HG02588 (cell line): Measurements from ENCODE around the gene FGF14.

ENCODE experiments used
- ATAC-seq: cut with Tn5 transposase; IDR thresholded peaks from one replicate; pipeline ENCODE4 v1.9.1; 2021; ENCODE audit warnings: mild to moderate bottlenecking, moderate library complexity; ENCODE audit not compliant: unreplicated experiment

Gene FGF14

DNA sequence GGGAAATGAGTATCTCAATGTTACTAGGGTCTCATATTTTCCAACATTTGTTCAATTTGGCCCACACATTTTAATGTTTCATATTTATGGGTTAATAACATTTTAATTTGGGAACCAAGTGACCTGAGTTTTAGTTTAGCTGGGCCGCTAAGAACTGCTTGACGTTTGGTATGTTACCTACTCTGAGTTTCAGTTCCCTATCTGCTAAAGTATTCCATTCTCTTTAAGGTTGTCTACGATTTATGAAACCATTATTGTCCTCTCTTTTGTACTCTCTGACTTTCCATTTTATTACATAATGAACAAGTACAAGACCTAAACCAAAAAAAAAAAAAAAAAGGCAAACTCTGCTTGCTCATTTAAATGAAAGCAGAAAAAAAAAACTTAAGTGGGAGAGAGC, 89.9 kb downstream of the FGF14 start:
- no peak for ATAC-seq

DNA sequence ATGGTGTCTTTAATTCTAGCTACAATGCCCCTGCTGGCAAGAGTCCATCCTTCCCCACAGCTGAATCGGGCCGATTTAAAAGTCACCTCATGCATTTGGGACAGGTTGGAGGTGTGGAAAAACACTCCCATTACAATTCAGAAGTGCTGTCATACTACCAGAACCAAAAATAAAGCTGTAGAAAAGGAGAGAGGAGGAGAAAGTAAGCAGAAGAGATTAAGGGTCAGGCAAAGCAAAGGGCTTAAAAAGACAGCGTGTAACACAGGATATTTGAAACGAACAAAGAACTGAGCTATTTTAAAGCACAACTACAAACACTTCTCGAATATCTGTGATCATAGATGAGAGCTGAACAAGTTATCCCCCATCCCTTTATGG, 90.4 kb downstream of the FGF14 start:
- ATAC-seq, result no peak

DNA sequence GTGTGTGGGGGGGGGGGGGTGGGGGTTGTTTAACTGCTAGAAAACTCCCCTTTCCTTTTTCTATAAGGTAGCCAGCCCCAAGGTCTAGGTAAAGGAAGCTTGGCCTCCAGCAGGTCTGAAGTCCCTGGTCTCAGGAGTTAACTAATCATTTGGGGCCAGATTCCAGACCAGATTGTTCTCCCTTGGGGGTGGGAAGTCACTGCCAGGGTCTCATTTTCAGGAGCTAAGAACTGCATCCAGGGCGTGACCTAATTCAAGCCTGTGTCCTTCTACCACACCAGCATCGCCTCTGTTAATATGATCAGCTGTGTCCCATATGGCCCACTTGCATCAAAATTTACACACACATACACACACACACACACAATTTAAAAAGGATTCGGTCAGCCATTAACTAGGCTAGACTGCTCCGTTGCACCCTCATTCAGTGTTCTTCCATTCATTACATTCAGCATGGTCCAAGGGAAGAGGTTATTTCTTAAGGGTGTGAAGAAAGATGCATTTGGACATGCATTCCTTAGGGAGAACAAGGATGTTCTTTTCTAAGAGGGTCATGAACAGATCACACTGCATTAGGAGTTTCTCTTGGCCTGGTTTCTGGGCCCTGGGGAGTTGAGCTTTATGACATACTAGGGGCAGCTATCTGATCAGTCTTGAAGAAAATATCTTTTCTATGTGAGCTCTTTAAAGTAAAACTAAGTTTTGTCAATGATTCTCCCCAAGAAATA, 91.0 kb downstream of the FGF14 start:
- no peak for ATAC-seq

DNA sequence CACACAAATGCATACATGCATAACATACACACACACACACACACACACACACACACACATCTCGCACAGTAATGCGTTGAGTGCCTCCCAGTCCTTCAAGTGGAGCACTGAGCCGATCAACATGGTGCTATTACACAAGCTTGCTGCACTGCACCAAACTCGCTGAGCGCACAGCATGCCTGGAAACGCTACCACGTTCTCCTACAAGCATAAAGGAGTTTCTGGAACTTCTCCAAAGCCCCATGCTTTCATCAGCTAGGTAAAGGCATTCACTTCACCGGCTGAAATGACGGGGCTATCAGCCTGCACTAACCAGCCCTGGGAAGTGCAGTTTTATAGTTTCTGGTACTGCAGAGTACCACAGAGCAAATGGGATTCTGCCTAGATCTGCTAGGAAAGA, 92.7 kb downstream of the FGF14 start:
- ATAC-seq, result no peak

DNA sequence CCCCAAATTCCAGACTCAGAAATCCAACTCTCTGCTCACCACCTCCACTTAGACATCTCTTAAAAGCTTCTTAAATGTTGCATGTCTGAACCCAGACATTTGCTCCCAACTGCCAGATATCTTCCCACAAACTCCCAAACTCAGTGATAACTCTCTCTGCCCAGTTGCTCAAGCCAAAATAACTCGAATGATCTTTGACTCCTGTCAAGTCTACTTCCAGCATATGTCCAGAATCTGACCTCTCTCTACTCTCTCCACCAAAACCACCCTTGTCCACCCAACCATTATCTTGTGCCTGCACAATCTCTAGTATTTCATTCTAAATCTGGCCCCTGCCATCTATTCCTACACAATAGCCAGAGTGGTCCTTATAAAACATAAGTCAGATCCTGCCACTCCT, 99.3 kb downstream of the FGF14 start:
- ATAC-seq, result no peak

DNA sequence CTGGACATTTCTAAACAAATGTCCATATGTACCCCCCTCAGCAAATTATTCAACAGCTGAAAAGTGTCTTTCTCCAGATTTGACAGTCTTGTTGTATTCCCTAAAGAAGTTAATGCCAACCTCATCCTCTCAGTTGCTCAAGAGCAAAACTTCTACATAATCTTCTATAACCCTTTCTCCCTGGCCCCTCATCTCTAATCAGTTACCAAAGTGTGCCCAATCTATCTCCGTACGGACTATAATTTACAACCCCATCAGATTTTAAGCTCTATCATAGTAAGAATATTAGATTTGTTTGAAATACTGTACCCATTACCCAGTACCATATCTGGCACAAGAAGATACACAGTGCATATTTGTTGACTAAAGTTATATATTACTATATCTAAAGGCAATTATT, 101.5 kb downstream of the FGF14 start:
- ATAC-seq, result no peak

DNA sequence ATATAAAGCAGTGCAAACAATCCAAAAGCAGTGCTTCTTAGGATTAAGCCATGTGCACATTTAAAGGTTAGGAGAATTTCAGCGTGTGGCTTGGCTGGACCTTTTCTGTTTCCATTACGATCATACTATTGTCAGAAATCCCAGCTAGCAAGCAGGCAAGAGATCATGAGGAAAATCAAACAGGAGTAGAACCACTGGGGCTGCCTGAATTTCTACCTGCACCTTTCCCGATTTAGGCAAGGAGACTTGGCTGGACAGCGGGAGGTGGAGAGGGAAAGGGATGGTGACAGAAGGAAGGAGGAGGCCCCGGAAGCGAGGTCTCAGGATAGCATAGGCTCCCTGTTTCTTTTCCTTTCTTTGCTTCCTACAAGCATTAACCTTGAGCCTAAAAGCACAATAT, 102.5 kb downstream of the FGF14 start:
- ATAC-seq, result no peak

DNA sequence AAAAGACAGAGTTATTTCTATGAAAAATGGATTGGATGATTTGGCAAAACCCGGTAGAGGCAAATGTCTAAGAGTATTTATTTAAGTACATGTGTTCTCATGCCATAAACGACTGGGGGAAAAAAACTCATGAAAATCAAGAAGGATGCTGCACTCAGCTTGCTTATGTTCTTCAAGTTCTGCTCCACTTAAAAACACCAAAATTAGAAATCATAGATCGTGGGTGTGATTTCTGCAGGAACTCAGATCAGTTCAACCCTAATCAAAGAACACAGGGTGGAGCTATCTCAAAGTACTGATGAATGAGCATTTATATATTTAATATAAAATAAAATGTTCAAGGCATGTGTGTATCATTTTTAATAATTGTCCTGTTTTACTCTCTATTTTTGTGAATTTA, 103.8 kb downstream of the FGF14 start:
- no peak for ATAC-seq

DNA sequence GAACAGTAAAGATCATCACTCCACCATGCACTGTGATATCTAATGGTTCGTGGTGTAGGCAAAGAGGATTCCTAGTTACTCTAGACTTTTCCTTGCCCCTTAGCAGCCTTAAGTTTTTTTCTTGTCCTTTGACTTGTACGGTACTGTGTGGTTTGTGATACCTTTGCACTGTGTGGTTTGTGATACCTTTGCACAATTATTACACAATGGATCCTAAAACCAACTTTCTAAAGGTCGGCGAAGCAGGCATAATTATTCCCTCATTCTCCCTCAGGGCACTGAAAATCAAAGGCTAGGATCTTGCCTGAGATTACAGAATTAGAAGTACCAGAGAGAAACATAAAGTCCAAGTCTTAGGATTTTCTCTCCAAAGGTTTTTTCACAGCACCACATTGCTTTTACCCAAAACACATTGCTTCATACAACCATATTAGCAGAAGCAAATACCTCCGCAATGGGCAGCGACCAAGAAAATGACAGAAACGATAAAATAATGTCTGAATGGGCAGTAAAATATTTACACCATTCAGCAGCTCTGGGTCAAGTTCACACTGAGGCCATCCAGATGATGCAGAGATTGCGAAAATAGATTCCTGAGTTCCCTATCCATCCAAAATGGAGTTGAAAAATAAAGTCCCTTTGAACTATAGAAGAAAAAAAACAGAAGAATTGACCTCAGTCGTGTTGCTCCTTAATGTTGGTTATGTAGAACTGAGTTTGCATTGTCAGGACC, 106.4 kb downstream of the FGF14 start:
- no peak for ATAC-seq

DNA sequence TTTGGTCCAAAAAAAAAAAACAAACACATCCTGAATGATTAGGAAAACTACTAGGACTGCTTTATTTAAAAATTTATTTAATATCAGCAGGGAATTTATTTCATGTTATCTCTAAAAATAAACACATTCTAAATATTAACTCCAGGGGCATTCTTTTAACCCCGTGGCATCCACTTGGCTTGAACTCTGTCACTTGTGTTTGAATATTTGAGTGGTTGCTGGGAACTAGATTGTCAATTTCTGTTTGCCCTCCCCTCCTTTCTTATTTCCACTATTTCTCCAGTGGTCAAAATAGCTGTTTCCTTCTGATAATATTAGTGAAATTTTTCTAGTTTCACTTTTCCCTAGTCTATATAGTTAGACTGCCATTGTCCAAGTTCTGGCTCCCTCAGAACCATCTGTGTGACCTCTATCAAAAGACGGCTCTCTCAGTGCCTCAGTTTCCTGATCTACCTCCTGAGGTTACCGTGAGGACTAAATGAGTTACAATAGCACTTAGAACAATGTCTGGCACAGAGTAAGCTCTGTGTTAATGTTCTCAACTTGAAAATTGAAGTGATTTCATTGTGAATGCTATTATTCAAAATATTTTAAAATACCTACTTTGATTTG, 107.3 kb downstream of the FGF14 start:
- no peak for ATAC-seq

DNA sequence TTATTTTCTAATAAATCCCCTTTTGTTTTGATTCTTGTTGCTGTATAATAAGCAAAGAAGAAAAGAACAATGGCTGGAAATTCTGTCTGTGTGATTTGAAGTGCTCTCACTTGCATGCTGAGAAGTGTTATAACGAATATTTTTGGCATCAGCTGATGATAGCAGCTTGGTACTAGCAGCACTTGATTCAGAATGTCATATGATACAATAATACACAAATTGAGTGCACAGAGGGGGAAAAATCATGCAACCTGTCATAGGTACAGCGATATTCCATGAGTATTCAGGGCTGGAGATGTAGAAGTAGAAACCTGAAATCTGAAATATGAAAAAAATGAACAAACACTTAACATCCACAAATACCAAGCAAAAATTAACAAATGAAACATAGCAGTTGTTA, 108.1 kb downstream of the FGF14 start:
- ATAC-seq, result no peak

DNA sequence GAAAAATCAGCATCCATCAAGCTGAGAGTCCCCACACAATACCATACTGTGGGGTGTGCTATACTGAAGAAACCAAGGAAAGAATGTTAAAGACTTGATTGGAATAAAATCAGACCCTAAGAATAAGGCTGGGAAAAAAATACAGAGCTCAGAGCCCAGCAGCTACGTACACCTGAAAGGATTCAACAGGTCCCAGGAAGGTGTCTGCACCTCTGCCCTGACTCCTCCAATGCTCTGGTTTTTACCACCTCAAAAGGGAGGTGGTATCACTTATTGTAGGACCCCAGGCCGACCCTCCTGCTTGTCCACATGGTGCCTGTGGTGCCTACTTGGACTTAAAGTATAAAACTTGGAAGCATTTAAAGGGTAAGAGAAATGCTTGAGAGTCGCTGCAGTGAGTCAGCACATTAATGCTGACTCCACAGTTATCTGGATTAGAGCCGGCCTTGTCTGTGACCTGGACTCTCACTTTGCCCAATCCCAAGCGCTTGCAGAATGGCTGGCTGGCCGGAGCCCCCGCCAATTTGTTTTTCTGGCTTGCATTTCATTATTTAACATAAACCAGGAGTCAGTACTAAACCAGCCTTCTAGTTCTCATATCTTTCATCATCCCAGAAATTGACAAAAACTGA, 110.1 kb downstream of the FGF14 start:
- ATAC-seq, result no peak

DNA sequence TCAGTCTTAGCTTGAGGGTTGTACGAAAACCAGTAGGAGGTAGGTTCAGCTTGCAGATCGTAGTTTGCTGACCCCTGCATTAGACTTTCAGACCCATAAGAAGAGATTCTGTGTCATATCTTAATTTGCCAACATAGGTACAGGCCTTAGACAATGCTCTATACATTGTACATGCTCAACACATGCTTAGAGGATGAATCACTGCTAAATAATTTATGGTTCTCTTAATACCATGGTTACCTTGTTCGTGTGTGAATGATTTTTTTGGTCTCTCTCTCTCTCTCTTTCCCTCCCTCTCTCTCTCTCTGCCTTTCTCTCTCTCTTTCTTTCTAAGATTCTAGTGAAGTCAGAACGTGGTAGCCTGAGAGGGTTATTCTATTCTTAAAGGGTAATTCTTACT, 112.2 kb downstream of the FGF14 start:
- no peak for ATAC-seq

DNA sequence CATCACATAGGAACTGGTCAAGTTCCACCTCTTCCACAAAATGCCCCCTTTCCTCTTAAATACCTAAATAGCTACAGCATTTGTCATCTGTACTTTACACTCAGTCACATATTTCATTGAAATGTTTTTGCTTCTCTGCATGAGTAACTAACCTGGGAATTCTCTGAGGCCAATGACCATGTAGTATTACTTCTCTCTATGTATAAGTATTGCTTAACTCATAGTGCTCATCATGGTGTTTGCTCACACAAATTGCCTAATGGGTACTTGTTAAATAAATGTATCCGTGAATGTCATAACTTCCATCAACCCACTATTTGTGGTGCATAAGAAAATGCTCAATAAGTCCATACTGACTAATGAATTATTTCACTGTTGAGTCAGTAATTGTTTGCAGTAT, 115.5 kb downstream of the FGF14 start:
- ATAC-seq, result no peak

DNA sequence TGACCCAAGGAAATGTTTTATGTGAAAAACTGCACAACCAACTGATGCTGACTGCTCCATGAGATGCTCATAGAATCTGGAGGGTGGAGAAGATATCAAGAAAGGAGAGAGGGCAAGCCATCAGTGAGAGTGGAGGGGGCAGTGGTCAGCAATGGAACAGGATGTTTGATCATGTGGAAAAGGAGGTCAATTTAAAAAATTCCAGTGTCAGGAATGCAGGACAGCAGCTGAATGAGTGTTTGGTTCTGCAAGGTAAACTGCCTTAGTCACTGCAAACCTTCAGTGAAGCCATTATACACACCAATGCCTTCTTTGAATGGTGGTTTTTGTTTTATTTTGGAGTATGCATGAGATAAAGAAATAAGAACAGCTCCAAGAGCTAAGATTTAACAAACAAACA, 121.5 kb downstream of the FGF14 start:
- no peak for ATAC-seq

DNA sequence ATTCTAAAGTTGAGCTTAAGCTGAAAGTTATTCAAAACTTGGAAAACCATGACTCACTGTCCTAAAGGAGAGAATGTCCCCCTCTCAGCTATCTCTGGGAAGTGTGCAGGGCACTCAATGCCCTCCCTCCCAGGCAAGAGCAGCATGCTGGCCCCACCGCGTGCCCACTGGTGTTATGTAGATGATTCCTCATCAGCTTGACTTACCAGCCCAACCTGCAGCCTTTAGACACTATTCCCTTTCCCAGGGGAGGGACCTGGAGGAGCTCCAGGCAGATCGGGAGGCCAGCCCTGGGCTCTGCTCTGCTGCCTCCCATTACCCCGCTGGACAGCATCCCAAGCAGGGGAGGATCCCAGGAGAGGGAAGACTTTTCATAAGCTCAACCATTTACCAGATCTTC, 124.6 kb downstream of the FGF14 start:
- no peak for ATAC-seq

DNA sequence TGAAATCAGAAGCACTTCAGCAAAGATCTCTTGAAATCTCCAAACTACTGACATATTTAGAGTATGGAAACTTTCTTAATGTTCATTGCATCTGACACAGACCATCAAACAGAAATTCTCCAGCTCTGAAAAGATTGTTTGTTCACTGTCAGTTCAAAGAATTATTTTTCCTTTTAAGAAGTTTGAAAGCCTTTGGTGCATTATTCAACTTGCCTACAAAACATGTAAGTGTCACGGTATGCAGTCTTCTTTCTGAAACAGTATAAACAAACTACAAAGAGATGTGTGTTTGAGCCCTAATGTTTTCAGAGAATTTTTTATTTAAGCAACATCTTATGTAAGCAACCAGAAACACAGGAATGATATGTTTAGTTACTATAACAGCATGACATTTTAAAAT, 125.4 kb downstream of the FGF14 start:
- ATAC-seq, result no peak

DNA sequence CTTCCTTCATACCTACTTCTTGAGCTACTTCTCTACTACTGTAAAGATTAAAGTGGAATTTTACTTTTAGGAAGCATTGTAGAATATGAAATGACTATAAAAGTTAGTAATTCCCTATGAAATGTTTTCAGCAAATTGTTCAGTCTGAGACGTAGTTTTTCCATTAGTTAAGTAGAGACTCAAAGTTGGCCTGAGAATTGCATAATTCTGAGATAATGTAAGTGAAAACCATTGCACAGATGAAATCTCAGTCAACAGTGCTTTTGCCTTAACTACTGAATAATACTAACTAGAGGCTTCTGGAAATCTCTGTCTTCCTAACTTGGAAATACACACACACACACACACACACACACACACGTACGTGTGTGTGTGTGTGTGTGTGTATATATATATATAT, 125.9 kb downstream of the FGF14 start:
- no peak for ATAC-seq

DNA sequence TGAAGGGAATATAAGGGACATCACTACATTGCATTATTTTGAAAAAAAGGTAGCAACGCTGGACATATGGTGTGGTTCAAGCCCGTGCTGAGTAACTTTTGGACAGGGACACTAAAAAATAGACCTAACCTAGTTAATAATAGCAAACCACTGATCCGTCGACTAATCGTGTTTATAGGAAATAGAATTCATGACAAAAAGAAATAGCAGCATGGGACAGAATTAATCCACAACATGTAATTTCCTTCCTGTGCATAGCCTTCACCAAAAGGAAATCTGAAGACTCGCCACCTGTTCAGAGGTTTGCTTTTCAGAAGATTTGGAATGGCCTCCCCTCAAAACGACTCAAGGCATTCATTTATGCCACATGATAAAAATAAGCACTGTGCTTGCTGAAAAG, 128.7 kb downstream of the FGF14 start:
- ATAC-seq, result no peak

DNA sequence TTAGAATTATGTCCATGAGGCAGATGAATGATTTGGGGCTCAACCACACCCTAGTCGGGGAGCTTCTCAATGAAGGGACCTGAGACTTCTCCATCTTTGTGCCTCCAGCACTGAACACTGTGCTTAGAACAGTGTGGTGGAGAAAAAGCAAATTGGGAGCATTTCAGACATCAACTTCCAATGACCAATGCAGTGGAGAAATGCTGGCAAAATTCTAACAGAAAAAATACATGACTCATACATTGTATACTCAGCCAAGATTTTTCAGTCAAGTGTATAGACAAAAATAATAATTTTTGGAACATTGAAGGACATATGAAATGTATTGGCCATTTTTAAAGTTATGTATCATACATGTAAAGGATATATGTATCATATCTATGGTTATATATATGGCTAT, 134.7 kb downstream of the FGF14 start:
- no peak for ATAC-seq

DNA sequence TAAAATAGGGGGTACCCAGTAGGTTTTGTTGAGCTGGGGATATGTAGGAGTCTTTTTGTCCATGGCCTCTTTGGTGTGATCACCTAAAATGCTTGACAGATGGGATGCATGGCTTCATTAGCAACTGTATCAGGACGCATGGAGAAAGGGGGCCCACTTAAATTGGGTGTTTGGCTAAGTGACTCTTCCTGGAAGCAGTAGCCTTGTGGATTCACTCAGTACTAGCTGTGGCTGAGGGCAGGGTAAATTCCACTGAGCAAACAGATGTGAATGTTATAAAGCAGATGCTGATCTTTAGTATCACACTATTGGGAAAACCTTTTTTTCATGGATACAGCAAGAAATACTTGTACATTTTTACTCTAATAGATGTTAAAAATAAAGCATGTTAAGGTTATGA, 140.0 kb downstream of the FGF14 start:
- ATAC-seq, result no peak

DNA sequence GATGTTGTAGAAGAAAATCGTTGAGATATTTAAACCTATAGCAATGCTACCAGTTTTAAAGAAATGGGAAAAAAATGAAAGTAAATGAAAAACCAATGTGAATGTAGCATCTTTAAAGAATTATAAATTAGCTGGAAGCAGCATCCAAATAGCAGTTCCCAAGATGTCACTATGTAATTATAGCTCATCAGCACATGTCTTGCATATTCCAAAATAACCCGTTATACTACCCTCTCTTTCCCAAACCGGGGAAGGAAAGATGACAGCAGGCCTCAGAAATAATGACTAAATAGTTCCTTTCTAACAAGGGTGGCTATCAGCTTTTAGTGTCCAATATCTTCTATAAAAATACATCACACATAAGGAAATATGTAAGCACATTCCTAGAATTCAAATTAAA, 140.5 kb downstream of the FGF14 start:
- ATAC-seq, result no peak
